HG03571 (cell line): ENCODE data around the gene PDHA1.

ENCODE experiments used
- ATAC-seq: cut with Tn5 transposase; IDR thresholded peaks from one replicate; pipeline ENCODE4 v1.9.1; 2021; ENCODE audit not compliant: unreplicated experiment

Gene PDHA1

GRCh38 chrX:19373351-19373891 is 29.7 kb downstream of the PDHA1 start:
- ATAC-seq, result no peak

GRCh38 chrX:19375546-19375945 is 31.8 kb downstream of the PDHA1 start:
- no peak for ATAC-seq

- no peak for ATAC-seq
Observed at GRCh38 chrX:19377799-19378198, 34.1 kb downstream of the PDHA1 start.

- ATAC-seq, result no peak
Observed at GRCh38 chrX:19381326-19381725, 37.6 kb downstream of the PDHA1 start.

- no peak for ATAC-seq
Observed at GRCh38 chrX:19382555-19383145, 38.9 kb downstream of the PDHA1 start.

- no peak for ATAC-seq
Observed at GRCh38 chrX:19386679-19387078, 43.0 kb downstream of the PDHA1 start.

- no peak for ATAC-seq
Observed at GRCh38 chrX:19388064-19388679, 44.4 kb downstream of the PDHA1 start.

- ATAC-seq, result no peak
Observed at GRCh38 chrX:19388741-19389140, 45.0 kb downstream of the PDHA1 start.

GRCh38 chrX:19389227-19389845 is 45.6 kb downstream of the PDHA1 start:
- no peak for ATAC-seq

- no peak for ATAC-seq
Observed at GRCh38 chrX:19392078-19392477, 48.4 kb downstream of the PDHA1 start.

- ATAC-seq, result no peak
Observed at GRCh38 chrX:19392703-19393102, 49.0 kb downstream of the PDHA1 start.

GRCh38 chrX:19403696-19404095 is 60.0 kb downstream of the PDHA1 start:
- ATAC-seq, result no peak

- no peak for ATAC-seq
Observed at GRCh38 chrX:19410259-19410658, 66.5 kb downstream of the PDHA1 start.
